Esophagus squamous epithelium (tissue), 5 donors: ENCODE data around the gene TMEFF2. TPM values are rescaled to one million over a fixed set of nuclear protein-coding genes. Genes with fewer than 3 reads are reported as not detected.

Experiments
- DNase-seq: peaks from one replicate; lab custom pipeline; 2025; lab: John Stamatoyannopoulos, UW
- H3K27ac ChIP-seq, 4 donors: fragments of 200-600 bp; sonication (generic); one replicate each; pipeline ENCODE4 v1.5.1; 2016 to 2019; ENCODE audit warnings: mild to moderate bottlenecking in 1 of 4
- H3K27me3 ChIP-seq, 4 donors: fragments of 200-600 bp; sonication (generic); 1 replicate in 3 of 4; 2 replicates in 1 of 4; pipeline versions ENCODE4 v1.5.1 to v1.6.0; 2017 to 2021; ENCODE audit warnings: antibody characterized with exemption in 1 of 4
- H3K36me3 ChIP-seq, 3 donors: fragments of 200-600 bp; sonication (generic); one replicate each; pipeline ENCODE4 v1.5.1; 2016 to 2019
- H3K4me1 ChIP-seq, 3 donors: fragments of 200-600 bp; sonication (generic); one replicate each; pipeline ENCODE4 v1.5.1; 2017 to 2019
- H3K4me3 ChIP-seq, 4 donors: fragments of 200-600 bp; sonication (generic); 1 replicate in 3 of 4; 2 replicates in 1 of 4; pipeline ENCODE4 v1.5.1; 2016 to 2019; ENCODE audit warnings: mild to moderate bottlenecking in 2 of 4, moderate library complexity in 1 of 4
- H3K9me3 ChIP-seq, 3 donors: fragments of 200-600 bp; sonication (generic); one replicate each; pipeline ENCODE4 v1.5.1; 2016 to 2019
- CTCF ChIP-seq, 6 experiments: fragments of 450-650 bp in 4 of 6; fragments of 200-600 bp in 2 of 6; sonication (generic) in 2 of 6; IDR thresholded peaks; one replicate each; pipeline ENCODE4 v1.5.1; 2016 to 2019; ENCODE audit warnings: antibody characterized with exemption in 6 of 6, mild to moderate bottlenecking in 4 of 6, moderate library complexity in 4 of 6
- POLR2A ChIP-seq, 4 donors: fragments of 450-650 bp; IDR thresholded peaks; one replicate each; pipeline ENCODE4 v1.6.1; 2017; ENCODE audit warnings: antibody characterized with exemption in 4 of 4, mild to moderate bottlenecking in 4 of 4, moderate library complexity in 3 of 4
- WGBS, 2 donors: methylation state at CpG; one replicate each; pipeline ENCODE4 v1.1.5; 2018; 5-methylcytosine and 5-hydroxymethylcytosine counted together
- intact Hi-C: fragments of 100-400 bp; cut with DNase I; formaldehyde crosslinking; loops from one replicate; pipeline ENCODE4 v1.15.0; 2022
- total RNA-seq, 4 donors: library from RNA; depleted of rRNA; stranded (reverse); fragments of >200 nt; gene quantifications; one replicate each; pipeline ENCODE4 v1.1.0, GENCODE V29; 2016
- donor health status: DM: yes; HTN: yes; CAD: no.

Gene TMEFF2
- total RNA-seq, 4 donors from 2014 or later = 1.5 TPM; not detected in 3

GRCh38 chr2:191950132-191950874 is 244.4 kb downstream of the TMEFF2 start:
- Histone ChIP-seq H3K27ac (no peak overlapping the region), H3K9me3 (no peaks in the 10 kb centered on the region), H3K4me3 (no peak overlapping the region), H3K36me3 (no peaks in the 10 kb centered on the region), H3K4me1 (no peaks in the 10 kb centered on the region), H3K27me3 (no peaks in the 10 kb centered on the region)
- WGBS, 2 donors = 64 to 74% methylated on average over 3 of the region's 3 CpGs
- no peak for DNase-seq
- TF ChIP-seq POLR2A (IDR thresholded peaks at IDR 0.05) (no peak), CTCF (IDR thresholded peaks at IDR 0.05) (no peak)
- intact Hi-C loops = no loop called here

- no peak for TF ChIP-seq POLR2A (IDR thresholded peaks at IDR 0.05)
- TF ChIP-seq CTCF (IDR thresholded peaks at IDR 0.05) = no peak
- 92 to 93% methylated on average over 6 of the region's 6 CpGs for WGBS, 2 donors
- DNase-seq = no peak
- no peaks in the 10 kb centered on the region for H3K36me3 ChIP-seq
- intact Hi-C loops = no loop called here
- no peaks in the 10 kb centered on the region for H3K9me3 ChIP-seq
- no peaks in the 10 kb centered on the region for H3K27me3 ChIP-seq
- H3K27ac ChIP-seq = no peak overlapping the region
- H3K4me1 ChIP-seq = peaks cover 4 to 16% (median 10%) of the 10 kb centered on the region in 3 donors
- H3K4me3 ChIP-seq = no peak overlapping the region
Measured at GRCh38 chr2:191947235-191947634, 247.5 kb downstream of the TMEFF2 start.

GRCh38 chr2:191946471-191947182 is 248.1 kb downstream of the TMEFF2 start:
- Histone ChIP-seq H3K27me3 (no peaks in the 10 kb centered on the region), H3K27ac (no peak overlapping the region), H3K9me3 (no peaks in the 10 kb centered on the region), H3K36me3 (no peaks in the 10 kb centered on the region), H3K4me1 (peaks cover 10 to 23% (median 13%) of the 10 kb centered on the region in 3 donors), H3K4me3 (no peak overlapping the region)
- no peak for DNase-seq
- no peak for TF ChIP-seq POLR2A (IDR thresholded peaks at IDR 0.05)
- no peak for TF ChIP-seq CTCF (IDR thresholded peaks at IDR 0.05)
- intact Hi-C loops = no loop called here
- 59 to 65% methylated on average over 2 of the region's 2 CpGs for WGBS, 2 donors

GRCh38 chr2:191945623-191946022 is 249.1 kb downstream of the TMEFF2 start:
- no peaks in the 10 kb centered on the region for H3K27me3 ChIP-seq
- intact Hi-C loops = no loop called here
- H3K9me3 ChIP-seq = no peaks in the 10 kb centered on the region
- no peaks in the 10 kb centered on the region for H3K36me3 ChIP-seq
- peaks cover 10 to 25% (median 13%) of the 10 kb centered on the region in 3 donors for H3K4me1 ChIP-seq
- WGBS, 2 donors = 68 to 82% methylated on average over 1 of the region's 1 CpG
- H3K27ac ChIP-seq = no peak overlapping the region
- no peak overlapping the region for H3K4me3 ChIP-seq
- DNase-seq = no peak
- no peak for TF ChIP-seq CTCF (IDR thresholded peaks at IDR 0.05)
- TF ChIP-seq POLR2A (IDR thresholded peaks at IDR 0.05) = no peak

GRCh38 chr2:191942739-191943103 is 252.0 kb downstream of the TMEFF2 start:
- H3K4me1 ChIP-seq = peaks cover 10 to 25% (median 13%) of the 10 kb centered on the region in 3 donors
- no peak overlapping the region for H3K4me3 ChIP-seq
- H3K27ac ChIP-seq = peak overlapping the region in 3 of 4 donors; percentile 42 to 61 (median 45)
- DNase-seq = no peak
- H3K27me3 ChIP-seq = no peaks in the 10 kb centered on the region
- intact Hi-C loops = no loop called here
- no peaks in the 10 kb centered on the region for H3K9me3 ChIP-seq
- TF ChIP-seq CTCF (IDR thresholded peaks at IDR 0.05) (no peak), POLR2A (IDR thresholded peaks at IDR 0.05) (no peak)
- 30 to 31% methylated on average over 2 of the region's 2 CpGs for WGBS, 2 donors
- H3K36me3 ChIP-seq = no peaks in the 10 kb centered on the region
